Smooth muscle cell (in vitro differentiated cells): ENCODE data around the gene ACAD9. TPM values are rescaled to one million over a fixed set of nuclear protein-coding genes. Genes with fewer than 3 reads are reported as not detected.

Source experiments
- DNase-seq: peaks from one replicate; lab custom pipeline; 2025; ENCODE audit not compliant: unreplicated experiment; lab: John Stamatoyannopoulos, UW
- H2AFZ ChIP-seq: fragments of 200-600 bp; sonication (generic); 2 replicates; pipeline ENCODE4 v1.6.0; 2016; ENCODE audit warnings: antibody characterized with exemption, low read depth, mild to moderate bottlenecking
- H3F3A ChIP-seq: fragments of 200-600 bp; sonication (generic); 2 replicates; pipeline ENCODE4 v1.6.0; 2017; ENCODE audit warnings: antibody characterized with exemption, low read depth
- H3K27ac ChIP-seq: fragments of 200-600 bp; sonication (generic); 2 replicates; pipeline ENCODE4 v1.5.1; 2016; ENCODE audit warnings: low read depth, mild to moderate bottlenecking
- H3K27me3 ChIP-seq: fragments of 200-600 bp; sonication (generic); 2 replicates; pipeline ENCODE4 v1.6.1; 2016; ENCODE audit warnings: low read depth, mild to moderate bottlenecking
- H3K36me3 ChIP-seq: fragments of 200-600 bp; sonication (generic); 2 replicates; pipeline ENCODE4 v1.5.1; 2016; ENCODE audit warnings: low read depth
- H3K4me1 ChIP-seq: fragments of 200-600 bp; sonication (generic); 2 replicates; pipeline ENCODE4 v1.5.1; 2016; ENCODE audit warnings: low read depth
- H3K4me2 ChIP-seq: fragments of 200-600 bp; sonication (generic); 2 replicates; pipeline ENCODE4 v1.6.0; 2016; ENCODE audit warnings: mild to moderate bottlenecking
- H3K4me3 ChIP-seq: fragments of 200-600 bp; sonication (generic); 2 replicates; pipeline ENCODE4 v1.5.1; 2016; ENCODE audit warnings: mild to moderate bottlenecking
- H3K79me2 ChIP-seq: fragments of 200-600 bp; sonication (generic); 2 replicates; pipeline ENCODE4 v1.6.0; 2016; ENCODE audit warnings: low read depth, mild to moderate bottlenecking
- H3K9ac ChIP-seq: fragments of 200-600 bp; sonication (generic); 2 replicates; pipeline ENCODE4 v1.6.0; 2016; ENCODE audit warnings: low read depth
- H3K9me3 ChIP-seq: fragments of 200-600 bp; sonication (generic); replicated peaks from 2 replicates; pipeline ENCODE4 v1.5.1; 2016; ENCODE audit warnings: low read depth
- H4K20me1 ChIP-seq: fragments of 200-600 bp; sonication (generic); 2 replicates; pipeline ENCODE4 v1.6.0; 2016; ENCODE audit warnings: low read depth
- WGBS: methylation state at CpG from one replicate; pipeline ENCODE4 v1.1.7; 2016; ENCODE audit warnings: low lambda C conversion rate; 5-methylcytosine and 5-hydroxymethylcytosine counted together
- polyA plus RNA-seq: library from polyadenylated mRNA; unstranded; fragments of >200 nt; fragmentation: Nextera tagmentation; extraction: Ambion mirVana; gene quantifications from 2 replicates; pipeline ENCODE4 v1.2.1, GENCODE V29; 2016
- total RNA-seq: library from RNA; depleted of rRNA; stranded (reverse); fragments of >200 nt; gene quantifications from 2 replicates; pipeline ENCODE4 v1.2.3, GENCODE V29; 2014
- TF ChIP-seq, protein P1 (sequence below): fragments of 200-600 bp; sonication (generic); IDR thresholded peaks from 2 replicates; pipeline ENCODE4 v1.5.1; 2017; ENCODE audit warnings: borderline replicate concordance, mild to moderate bottlenecking, antibody characterized with exemption; ENCODE audit not compliant: insufficient read depth, poor library complexity, severe bottlenecking

Gene ACAD9
- total and polyA plus RNA-seq, 2 experiments from 2014 or later, result 24.4 to 24.5 TPM

DNA sequence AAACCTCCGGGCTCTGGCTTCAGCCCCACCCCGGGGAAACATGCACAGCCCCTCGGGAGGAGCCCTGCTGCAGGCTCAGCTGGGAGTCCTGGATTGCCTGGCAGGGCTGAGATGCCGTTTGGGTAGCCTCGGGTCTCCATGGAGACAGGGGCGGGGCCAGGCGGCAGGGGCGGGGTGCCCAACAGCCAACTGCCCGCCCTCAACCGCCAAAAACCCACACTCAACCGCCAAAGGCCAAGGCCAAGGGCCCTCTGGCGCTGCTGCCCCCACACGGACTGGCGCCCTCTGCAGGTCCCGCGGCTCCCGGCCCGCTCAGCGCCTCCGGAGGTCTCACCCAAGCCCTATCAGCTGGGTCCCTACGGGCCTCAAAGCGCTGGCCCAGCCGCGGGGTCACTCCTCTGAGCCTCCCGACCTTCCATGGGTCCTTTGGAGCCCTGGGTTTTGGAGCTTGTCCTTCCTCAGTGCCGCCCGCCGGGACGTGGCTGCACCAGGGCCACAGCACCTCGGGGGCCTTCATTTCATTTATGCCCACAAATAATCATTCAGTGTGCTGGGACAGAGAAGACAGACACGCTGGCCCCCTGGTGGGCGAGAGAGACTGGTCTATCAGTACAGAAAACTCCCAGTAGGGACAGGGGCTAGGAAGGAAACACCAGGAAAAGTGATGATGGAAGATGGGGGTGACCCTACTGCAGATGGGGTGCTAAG is 33.5 kb upstream of the ACAD9 start:
- peaks cover 3% of the 10 kb centered on the region for H3K4me1 ChIP-seq

DNA sequence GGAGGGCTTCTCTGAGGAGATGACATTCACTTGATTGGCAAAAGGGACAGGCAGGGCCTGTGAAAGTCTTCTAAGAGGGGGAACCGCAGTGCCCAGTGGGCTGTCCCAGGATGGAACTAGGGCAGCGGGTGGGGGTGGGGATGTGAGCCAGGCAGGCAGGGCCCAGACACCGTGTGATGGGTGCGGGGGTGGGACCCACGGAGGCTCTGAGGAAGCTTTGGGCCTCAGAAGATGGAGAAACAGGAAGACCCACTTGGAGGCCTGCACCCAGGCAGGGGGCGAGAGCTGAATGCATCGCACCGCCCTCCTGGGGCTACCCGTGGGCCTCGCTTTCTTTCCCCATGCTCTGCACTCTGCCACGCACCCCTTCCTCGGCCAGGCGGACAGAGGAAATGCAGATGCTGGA is 32.9 kb upstream of the ACAD9 start:
- Histone ChIP-seq H3K9ac (no peak overlapping the region), H2AFZ (no peak overlapping the region), H3K36me3 (no peaks in the 10 kb centered on the region), H3K27me3 (no peaks in the 10 kb centered on the region), H4K20me1 (no peaks in the 10 kb centered on the region), H3K27ac (no peak overlapping the region), H3K9me3 (no peaks in the 10 kb centered on the region), H3K4me2 (peak overlapping the region; percentile 96), H3K4me3 (no peak overlapping the region), H3K79me2 (no peaks in the 10 kb centered on the region), H3F3A (no peaks in the 10 kb centered on the region), H3K4me1 (peaks cover 3% of the 10 kb centered on the region)
- DNase-seq, result no peak
- WGBS, result 71% methylated on average over 13 of the region's 13 CpGs
- TF ChIP-seq, protein P1, sequence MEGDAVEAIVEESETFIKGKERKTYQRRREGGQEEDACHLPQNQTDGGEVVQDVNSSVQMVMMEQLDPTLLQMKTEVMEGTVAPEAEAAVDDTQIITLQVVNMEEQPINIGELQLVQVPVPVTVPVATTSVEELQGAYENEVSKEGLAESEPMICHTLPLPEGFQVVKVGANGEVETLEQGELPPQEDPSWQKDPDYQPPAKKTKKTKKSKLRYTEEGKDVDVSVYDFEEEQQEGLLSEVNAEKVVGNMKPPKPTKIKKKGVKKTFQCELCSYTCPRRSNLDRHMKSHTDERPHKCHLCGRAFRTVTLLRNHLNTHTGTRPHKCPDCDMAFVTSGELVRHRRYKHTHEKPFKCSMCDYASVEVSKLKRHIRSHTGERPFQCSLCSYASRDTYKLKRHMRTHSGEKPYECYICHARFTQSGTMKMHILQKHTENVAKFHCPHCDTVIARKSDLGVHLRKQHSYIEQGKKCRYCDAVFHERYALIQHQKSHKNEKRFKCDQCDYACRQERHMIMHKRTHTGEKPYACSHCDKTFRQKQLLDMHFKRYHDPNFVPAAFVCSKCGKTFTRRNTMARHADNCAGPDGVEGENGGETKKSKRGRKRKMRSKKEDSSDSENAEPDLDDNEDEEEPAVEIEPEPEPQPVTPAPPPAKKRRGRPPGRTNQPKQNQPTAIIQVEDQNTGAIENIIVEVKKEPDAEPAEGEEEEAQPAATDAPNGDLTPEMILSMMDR, result no peak

More for the DNA sequence above, 33.5 kb upstream of the ACAD9 start:
- WGBS, result 10% methylated on average over 27 of the region's 32 CpGs
- TF ChIP-seq, protein P1, result peak; percentile 42
- H3K9ac ChIP-seq, result peak overlapping the region; percentile 57
- no peaks in the 10 kb centered on the region for H3F3A ChIP-seq
- no peaks in the 10 kb centered on the region for H3K79me2 ChIP-seq
- H3K4me3 ChIP-seq, result peak overlapping the region; percentile 64
- H3K27ac ChIP-seq, result no peak overlapping the region
- H3K36me3 ChIP-seq, result no peaks in the 10 kb centered on the region
- peak overlapping the region; percentile 74 for H2AFZ ChIP-seq
- H3K4me2 ChIP-seq, result peak overlapping the region; percentile 96
- peak; percentile 58 for DNase-seq
- no peaks in the 10 kb centered on the region for H4K20me1 ChIP-seq
- H3K27me3 ChIP-seq, result no peaks in the 10 kb centered on the region
- H3K9me3 ChIP-seq, result no peaks in the 10 kb centered on the region

DNA sequence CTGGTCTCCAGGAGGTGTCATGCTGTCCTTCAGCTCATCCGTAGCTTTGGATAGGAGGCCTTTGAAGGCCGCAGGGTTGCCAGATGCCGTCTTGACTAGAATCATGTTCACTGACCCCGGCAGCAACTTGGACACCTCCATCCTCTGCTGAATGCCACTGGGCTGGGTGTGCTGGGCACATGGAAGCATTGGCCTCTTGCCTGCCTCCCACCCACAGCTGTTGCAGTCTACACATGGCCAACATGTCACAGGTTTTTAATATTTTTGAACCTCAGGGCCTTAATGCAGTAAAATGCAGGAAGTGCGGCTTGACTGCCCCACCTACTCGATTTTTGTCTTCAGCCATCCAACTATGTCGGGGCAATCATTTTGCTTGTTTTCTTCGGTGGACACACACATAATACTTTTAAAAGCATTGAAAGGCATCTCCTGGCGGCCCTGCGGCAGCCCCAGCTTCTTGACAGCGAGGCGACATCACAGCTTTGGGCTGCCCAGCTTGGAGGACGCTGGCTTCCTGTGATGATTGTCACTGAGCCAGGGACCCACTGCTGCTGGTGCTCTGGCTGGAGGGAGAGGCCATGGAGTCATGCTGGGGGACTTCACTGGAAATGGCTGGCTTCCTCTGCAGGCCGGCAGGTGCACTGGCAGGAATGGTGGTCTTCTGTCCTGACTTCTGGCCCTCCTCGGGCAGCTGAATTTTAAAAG is 31.6 kb upstream of the ACAD9 start:
- no peaks in the 10 kb centered on the region for H4K20me1 ChIP-seq
- peaks cover 3% of the 10 kb centered on the region for H3K4me1 ChIP-seq
- no peaks in the 10 kb centered on the region for H3F3A ChIP-seq
- 95% methylated on average over 15 of the region's 15 CpGs for WGBS
- DNase-seq, result no peak
- no peak overlapping the region for H3K4me2 ChIP-seq
- no peaks in the 10 kb centered on the region for H3K27me3 ChIP-seq
- H3K27ac ChIP-seq, result no peak overlapping the region
- H3K36me3 ChIP-seq, result no peaks in the 10 kb centered on the region
- H3K9me3 ChIP-seq, result no peaks in the 10 kb centered on the region
- H2AFZ ChIP-seq, result no peak overlapping the region
- TF ChIP-seq, protein P1, result no peak
- no peak overlapping the region for H3K9ac ChIP-seq
- no peaks in the 10 kb centered on the region for H3K79me2 ChIP-seq
- no peak overlapping the region for H3K4me3 ChIP-seq
